HEK293 (cell line): Measurements from ENCODE around the gene GSN.

Experiments used
- CTCF ChIA-PET: fragments of 350-600 bp; formaldehyde crosslinking; extraction: SDS; loops from one replicate; lab custom pipeline; 2021; ENCODE audit warnings: antibody characterized with exemption; lab: Yijun Ruan, JAX
- POLR2A ChIA-PET: fragments of 300-600 bp; formaldehyde crosslinking; extraction: SDS; loops from one replicate; lab custom pipeline; 2020; ENCODE audit warnings: antibody characterized with exemption, inconsistent platforms; lab: Yijun Ruan, JAX
- H3K27ac ChIP-seq: fragments of 200-500 bp; sonication (Bioruptor generic); 2 replicates; pipeline ENCODE4 v1.5.1; 2014; ENCODE audit warnings: low read depth, low read length, control low read depth, inconsistent platforms; ENCODE audit errors: extremely low read depth
- H3K36me3 ChIP-seq, 2 experiments: fragments of 200-500 bp in 1 of 2; sonication (Bioruptor generic) in 1 of 2; 1 replicate in 1 of 2; 2 replicates in 1 of 2; pipeline ENCODE4 v1.5.1; 2014 to 2017; ENCODE audit warnings: inconsistent platforms in 2 of 2, low read length in 2 of 2; ENCODE audit not compliant: control insufficient read depth in 2 of 2, insufficient read depth in 1 of 2
- H3K4me1 ChIP-seq: fragments of 200-500 bp; sonication (Bioruptor generic); 2 replicates; pipeline ENCODE4 v1.5.1; 2014; ENCODE audit warnings: mild to moderate bottlenecking, low read length, inconsistent platforms; ENCODE audit not compliant: control insufficient read depth, insufficient read depth
- H3K4me3 ChIP-seq: 2 replicates; pipeline ENCODE4 v1.5.1; 2011; ENCODE audit warnings: low read depth, mild to moderate bottlenecking, control low read depth, low read length, moderate library complexity
- H3K9me3 ChIP-seq: fragments of 200-500 bp; sonication (Bioruptor generic); 2 replicates; pipeline ENCODE4 v1.5.1; 2014; ENCODE audit warnings: low read depth, low read length, inconsistent platforms; ENCODE audit not compliant: control insufficient read depth, insufficient read depth
- GLIS2 ChIP-seq: fragments of 450-650 bp; formaldehyde crosslinking; IDR thresholded peaks from 2 replicates; pipeline ENCODE4 v1.5.1; 2016; ENCODE audit warnings: missing biosample characterization, missing genetic modification characterization
- IKZF3 ChIP-seq: fragments of 450-650 bp; IDR thresholded peaks from 2 replicates; pipeline ENCODE4 v1.5.0; 2018; ENCODE audit warnings: missing biosample characterization, mild to moderate bottlenecking, missing genetic modification characterization, moderate library complexity
- KLF10 ChIP-seq: fragments of 450-650 bp; IDR thresholded peaks from 2 replicates; pipeline ENCODE4 v1.5.1; 2018; ENCODE audit warnings: missing biosample characterization, mild to moderate bottlenecking, missing genetic modification characterization
- WT1 ChIP-seq: fragments of 450-650 bp; formaldehyde crosslinking; IDR thresholded peaks from 2 replicates; pipeline ENCODE4 v1.5.1; 2016; ENCODE audit warnings: missing biosample characterization, missing genetic modification characterization
- ZFP69B ChIP-seq: fragments of 450-650 bp; formaldehyde crosslinking; IDR thresholded peaks from 2 replicates; pipeline ENCODE4 v1.5.1; 2016; ENCODE audit warnings: missing biosample characterization, missing genetic modification characterization
- ZNF121 ChIP-seq: fragments of 450-650 bp; formaldehyde crosslinking; IDR thresholded peaks from 2 replicates; pipeline ENCODE4 v1.5.1; 2016; ENCODE audit warnings: missing biosample characterization, missing genetic modification characterization
- ZNF16 ChIP-seq: fragments of 450-650 bp; formaldehyde crosslinking; IDR thresholded peaks from 2 replicates; pipeline ENCODE4 v1.5.1; 2016; ENCODE audit warnings: low read depth, missing biosample characterization, missing genetic modification characterization
- ZNF221 ChIP-seq: fragments of 450-650 bp; formaldehyde crosslinking; IDR thresholded peaks from 2 replicates; pipeline ENCODE4 v1.5.1; 2017; ENCODE audit warnings: missing biosample characterization, missing genetic modification characterization, borderline replicate concordance
- ZNF335 ChIP-seq: fragments of 450-650 bp; formaldehyde crosslinking; conservative IDR thresholded peaks from 2 replicates; pipeline ENCODE4 v1.5.1; 2016; ENCODE audit warnings: missing biosample characterization, missing genetic modification characterization
- ZNF350 ChIP-seq: fragments of 450-650 bp; formaldehyde crosslinking; IDR thresholded peaks from 2 replicates; pipeline ENCODE4 v1.5.0; 2017; ENCODE audit warnings: missing biosample characterization, mild to moderate bottlenecking, missing genetic modification characterization
- ZNF37A ChIP-seq: fragments of 450-650 bp; IDR thresholded peaks from 2 replicates; pipeline ENCODE4 v1.5.1; 2018; ENCODE audit warnings: missing biosample characterization, missing genetic modification characterization
- ZNF473 ChIP-seq: fragments of 450-650 bp; formaldehyde crosslinking; IDR thresholded peaks from 2 replicates; pipeline ENCODE4 v1.5.1; 2017; ENCODE audit warnings: missing biosample characterization, missing genetic modification characterization
- ZNF548 ChIP-seq: fragments of 450-650 bp; formaldehyde crosslinking; IDR thresholded peaks from 2 replicates; pipeline ENCODE4 v1.5.1; 2016; ENCODE audit warnings: missing biosample characterization, missing genetic modification characterization
- ZSCAN30 ChIP-seq: fragments of 450-650 bp; IDR thresholded peaks from 2 replicates; pipeline ENCODE4 v1.5.1; 2018; ENCODE audit warnings: missing biosample characterization, mild to moderate bottlenecking, missing genetic modification characterization, moderate library complexity
- TF ChIP-seq, protein P1 (sequence below): fragments of 450-650 bp; formaldehyde crosslinking; conservative IDR thresholded peaks from 2 replicates; pipeline ENCODE4 v1.5.1; 2016; ENCODE audit warnings: low read depth, missing biosample characterization, missing genetic modification characterization
- TF ChIP-seq, protein P2 (sequence below): fragments of 450-650 bp; formaldehyde crosslinking; IDR thresholded peaks from 2 replicates; pipeline ENCODE4 v1.5.1; 2016; ENCODE audit warnings: missing biosample characterization, missing genetic modification characterization
- TF ChIP-seq, protein P3 (sequence below): fragments of 450-650 bp; formaldehyde crosslinking; IDR thresholded peaks from 2 replicates; pipeline ENCODE4 v1.5.1; 2016; ENCODE audit warnings: missing biosample characterization, missing genetic modification characterization

The GSN gene

DNA sequence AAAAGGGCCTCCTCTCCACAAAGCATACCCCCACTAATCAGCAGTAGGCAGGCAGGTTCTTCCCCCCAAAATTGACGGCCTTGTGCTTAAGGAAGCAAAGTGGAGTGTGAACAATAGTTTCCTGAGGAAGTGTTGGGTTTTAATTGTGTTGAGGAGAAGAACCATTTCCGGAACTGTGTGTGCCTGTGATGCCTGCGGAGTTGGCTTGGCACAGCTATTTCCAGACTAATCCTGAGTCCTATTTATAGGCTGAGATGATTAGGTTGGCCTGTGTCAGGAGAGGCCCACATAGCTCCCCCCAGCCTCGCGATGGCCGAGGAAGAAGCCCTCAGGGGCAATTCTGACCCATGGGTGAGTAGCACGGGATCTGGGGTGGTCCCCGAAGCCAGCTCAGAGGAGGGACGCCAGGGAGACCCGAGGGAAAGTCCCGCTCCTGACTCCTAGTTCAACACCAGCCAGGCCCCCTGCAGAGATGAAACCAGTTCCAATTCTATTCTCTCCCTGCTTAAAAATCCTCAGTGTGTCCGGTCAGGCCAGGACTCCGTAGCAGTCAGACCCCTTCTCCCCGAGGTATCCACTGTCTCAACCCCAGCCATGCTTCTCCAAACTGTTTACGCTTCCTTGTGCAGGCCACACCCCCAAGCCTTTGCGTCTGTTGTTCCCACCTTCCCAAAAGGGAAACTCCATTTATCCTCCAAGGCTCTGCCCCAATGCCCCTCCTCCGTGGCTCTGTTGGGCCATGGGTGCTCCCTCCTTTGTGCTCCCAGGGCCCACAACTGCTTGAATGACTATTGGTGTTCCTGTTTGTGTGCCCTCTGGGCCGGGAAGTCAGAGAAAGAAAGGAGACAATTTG lies 18.1 kb downstream of the GSN start (continued):
- TF ChIP-seq, protein P1, sequence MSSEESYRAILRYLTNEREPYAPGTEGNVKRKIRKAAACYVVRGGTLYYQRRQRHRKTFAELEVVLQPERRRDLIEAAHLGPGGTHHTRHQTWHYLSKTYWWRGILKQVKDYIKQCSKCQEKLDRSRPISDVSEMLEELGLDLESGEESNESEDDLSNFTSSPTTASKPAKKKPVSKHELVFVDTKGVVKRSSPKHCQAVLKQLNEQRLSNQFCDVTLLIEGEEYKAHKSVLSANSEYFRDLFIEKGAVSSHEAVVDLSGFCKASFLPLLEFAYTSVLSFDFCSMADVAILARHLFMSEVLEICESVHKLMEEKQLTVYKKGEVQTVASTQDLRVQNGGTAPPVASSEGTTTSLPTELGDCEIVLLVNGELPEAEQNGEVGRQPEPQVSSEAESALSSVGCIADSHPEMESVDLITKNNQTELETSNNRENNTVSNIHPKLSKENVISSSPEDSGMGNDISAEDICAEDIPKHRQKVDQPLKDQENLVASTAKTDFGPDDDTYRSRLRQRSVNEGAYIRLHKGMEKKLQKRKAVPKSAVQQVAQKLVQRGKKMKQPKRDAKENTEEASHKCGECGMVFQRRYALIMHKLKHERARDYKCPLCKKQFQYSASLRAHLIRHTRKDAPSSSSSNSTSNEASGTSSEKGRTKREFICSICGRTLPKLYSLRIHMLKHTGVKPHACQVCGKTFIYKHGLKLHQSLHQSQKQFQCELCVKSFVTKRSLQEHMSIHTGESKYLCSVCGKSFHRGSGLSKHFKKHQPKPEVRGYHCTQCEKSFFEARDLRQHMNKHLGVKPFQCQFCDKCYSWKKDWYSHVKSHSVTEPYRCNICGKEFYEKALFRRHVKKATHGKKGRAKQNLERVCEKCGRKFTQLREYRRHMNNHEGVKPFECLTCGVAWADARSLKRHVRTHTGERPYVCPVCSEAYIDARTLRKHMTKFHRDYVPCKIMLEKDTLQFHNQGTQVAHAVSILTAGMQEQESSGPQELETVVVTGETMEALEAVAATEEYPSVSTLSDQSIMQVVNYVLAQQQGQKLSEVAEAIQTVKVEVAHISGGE (tag by site-specific recombination), result 0 out of 2 replicates have a peak, but pooled peaks have one; percentile 10
- TF ChIP-seq ZNF121 (tag by site-specific recombination) (no peak), ZNF350 (tag by site-specific recombination) (no peak), ZNF221 (no peak), GLIS2 (tag by site-specific recombination) (peak; percentile 56), ZNF16 (tag by site-specific recombination) (no peak), ZFP69B (tag by site-specific recombination) (peak; percentile 77), WT1 (no peak), ZNF548 (tag by site-specific recombination) (no peak), ZNF473 (tag by site-specific recombination) (no peak)

DNA sequence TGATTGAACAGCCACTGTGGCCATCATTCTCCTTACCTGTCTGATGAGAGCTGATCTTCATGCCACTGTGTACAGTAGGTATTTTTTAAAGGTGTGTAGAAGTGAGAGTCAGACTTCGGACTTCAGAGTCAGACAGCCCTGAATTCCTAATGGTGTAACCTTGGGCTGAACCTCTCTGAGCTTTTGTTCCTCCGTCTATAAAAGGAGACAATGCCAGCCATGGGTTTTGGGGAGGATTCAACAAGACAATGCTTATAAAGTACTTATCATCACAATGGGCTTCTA lies 18.7 kb downstream of the GSN start:
- H3K9me3 ChIP-seq, result no peaks in the 10 kb centered on the region
- ChIA-PET POLR2A (interaction anchor here (0.6 to 1.7 kb wide), 5 partner anchors 9 to 334 kb away, joined by 3 to 14 read pairs (median 4); partner anchors contain the start of gene GSN), CTCF (interaction anchor here (0.6 to 6.2 kb wide), 6 partner anchors 8 to 271 kb away, joined by 3 to 42 read pairs (median 6); no protein-coding TSS in a partner anchor)
- H3K27ac ChIP-seq, result peak overlapping the region; percentile 91
- TF ChIP-seq ZNF37A (tag by site-specific recombination), result no peak
- TF ChIP-seq, protein P2, sequence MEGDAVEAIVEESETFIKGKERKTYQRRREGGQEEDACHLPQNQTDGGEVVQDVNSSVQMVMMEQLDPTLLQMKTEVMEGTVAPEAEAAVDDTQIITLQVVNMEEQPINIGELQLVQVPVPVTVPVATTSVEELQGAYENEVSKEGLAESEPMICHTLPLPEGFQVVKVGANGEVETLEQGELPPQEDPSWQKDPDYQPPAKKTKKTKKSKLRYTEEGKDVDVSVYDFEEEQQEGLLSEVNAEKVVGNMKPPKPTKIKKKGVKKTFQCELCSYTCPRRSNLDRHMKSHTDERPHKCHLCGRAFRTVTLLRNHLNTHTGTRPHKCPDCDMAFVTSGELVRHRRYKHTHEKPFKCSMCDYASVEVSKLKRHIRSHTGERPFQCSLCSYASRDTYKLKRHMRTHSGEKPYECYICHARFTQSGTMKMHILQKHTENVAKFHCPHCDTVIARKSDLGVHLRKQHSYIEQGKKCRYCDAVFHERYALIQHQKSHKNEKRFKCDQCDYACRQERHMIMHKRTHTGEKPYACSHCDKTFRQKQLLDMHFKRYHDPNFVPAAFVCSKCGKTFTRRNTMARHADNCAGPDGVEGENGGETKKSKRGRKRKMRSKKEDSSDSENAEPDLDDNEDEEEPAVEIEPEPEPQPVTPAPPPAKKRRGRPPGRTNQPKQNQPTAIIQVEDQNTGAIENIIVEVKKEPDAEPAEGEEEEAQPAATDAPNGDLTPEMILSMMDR (tag by site-specific recombination), result no peak
- TF ChIP-seq, protein P3, sequence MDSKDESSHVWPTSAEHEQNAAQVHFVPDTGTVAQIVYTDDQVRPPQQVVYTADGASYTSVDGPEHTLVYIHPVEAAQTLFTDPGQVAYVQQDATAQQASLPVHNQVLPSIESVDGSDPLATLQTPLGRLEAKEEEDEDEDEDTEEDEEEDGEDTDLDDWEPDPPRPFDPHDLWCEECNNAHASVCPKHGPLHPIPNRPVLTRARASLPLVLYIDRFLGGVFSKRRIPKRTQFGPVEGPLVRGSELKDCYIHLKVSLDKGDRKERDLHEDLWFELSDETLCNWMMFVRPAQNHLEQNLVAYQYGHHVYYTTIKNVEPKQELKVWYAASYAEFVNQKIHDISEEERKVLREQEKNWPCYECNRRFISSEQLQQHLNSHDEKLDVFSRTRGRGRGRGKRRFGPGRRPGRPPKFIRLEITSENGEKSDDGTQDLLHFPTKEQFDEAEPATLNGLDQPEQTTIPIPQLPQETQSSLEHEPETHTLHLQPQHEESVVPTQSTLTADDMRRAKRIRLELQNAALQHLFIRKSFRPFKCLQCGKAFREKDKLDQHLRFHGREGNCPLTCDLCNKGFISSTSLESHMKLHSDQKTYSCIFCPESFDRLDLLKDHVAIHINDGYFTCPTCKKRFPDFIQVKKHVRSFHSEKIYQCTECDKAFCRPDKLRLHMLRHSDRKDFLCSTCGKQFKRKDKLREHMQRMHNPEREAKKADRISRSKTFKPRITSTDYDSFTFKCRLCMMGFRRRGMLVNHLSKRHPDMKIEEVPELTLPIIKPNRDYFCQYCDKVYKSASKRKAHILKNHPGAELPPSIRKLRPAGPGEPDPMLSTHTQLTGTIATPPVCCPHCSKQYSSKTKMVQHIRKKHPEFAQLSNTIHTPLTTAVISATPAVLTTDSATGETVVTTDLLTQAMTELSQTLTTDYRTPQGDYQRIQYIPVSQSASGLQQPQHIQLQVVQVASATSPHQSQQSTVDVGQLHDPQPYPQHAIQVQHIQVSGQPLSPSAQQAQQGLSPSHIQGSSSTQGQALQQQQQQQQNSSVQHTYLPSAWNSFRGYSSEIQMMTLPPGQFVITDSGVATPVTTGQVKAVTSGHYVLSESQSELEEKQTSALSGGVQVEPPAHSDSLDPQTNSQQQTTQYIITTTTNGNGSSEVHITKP, result peak; percentile 56; the same call in 1 of the 2 replicates
- no peak for TF ChIP-seq ZSCAN30 (tag by site-specific recombination)
- no peak for TF ChIP-seq IKZF3 (tag by site-specific recombination)
- peak; percentile 48 for TF ChIP-seq ZNF335 (tag by site-specific recombination)
- TF ChIP-seq KLF10 (tag by site-specific recombination), result no peak
- H3K4me3 ChIP-seq, result peak overlapping the region; percentile 19
- no peaks in the 10 kb centered on the region for H3K36me3 ChIP-seq
- peaks cover 8% of the 10 kb centered on the region; the same call in 1 of the 2 replicates for H3K4me1 ChIP-seq
